ENCODE data around the gene RASGEF1B. TPM values are rescaled to one million over a fixed set of nuclear protein-coding genes. Genes with fewer than 3 reads are reported as not detected.

The RASGEF1B gene
- total RNA-seq, 3 donors from 2014 or later, result 15.1 to 27.7 (median 24.5) TPM

DNA sequence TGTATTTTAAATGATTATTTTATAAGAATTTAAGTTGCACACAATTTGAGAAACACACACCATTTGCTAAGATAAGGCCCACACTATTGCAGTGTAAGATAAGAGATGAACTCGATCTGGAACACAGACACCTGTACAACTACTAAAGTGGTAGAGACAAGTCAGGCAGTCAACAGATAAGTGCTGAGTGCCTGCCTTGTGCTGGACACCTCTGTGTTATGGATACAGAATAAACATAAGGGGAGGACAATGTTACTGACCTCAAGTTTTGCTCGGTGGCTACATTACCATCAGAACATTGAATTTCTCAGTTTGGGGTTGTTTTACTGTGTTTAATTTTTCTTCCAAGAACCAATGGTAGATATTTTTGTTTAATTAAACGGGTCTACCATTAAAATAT is 74.1 kb downstream of the RASGEF1B start:
- no peak for ATAC-seq
- DNase-seq, result no peak
- H3K4me3 Mint-ChIP-seq, result no peak overlapping the region
- no peaks in the 10 kb centered on the region for H3K27me3 Mint-ChIP-seq (ENCODE audit: low read depth)
- no peaks in the 10 kb centered on the region for H3K9me3 Mint-ChIP-seq
- no peaks in the 10 kb centered on the region for H3K4me1 Mint-ChIP-seq (ENCODE audit: low read depth)
- H3K36me3 Mint-ChIP-seq (ENCODE audit: insufficient read depth), result no peaks in the 10 kb centered on the region

DNA sequence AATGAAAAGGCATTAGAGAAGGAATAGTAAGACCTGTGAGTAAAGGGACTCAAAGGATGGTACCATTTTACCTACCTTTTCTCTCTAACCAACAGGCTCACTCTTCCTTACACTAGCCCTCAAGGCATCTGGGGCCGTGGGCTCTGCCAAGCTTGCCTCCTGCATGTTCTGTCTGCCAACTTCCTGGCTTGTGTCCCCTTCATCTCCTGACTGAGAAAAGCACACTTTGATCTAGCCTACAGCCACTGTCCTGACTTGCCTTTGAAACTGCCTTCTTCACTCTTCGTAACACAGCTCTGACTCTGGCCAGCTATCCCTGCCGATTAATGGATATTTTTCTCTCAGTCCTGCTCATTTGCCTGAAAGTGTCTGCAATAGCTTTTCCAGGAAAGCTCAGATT is 76.5 kb downstream of the RASGEF1B start:
- Mint-ChIP-seq H3K4me1 (ENCODE audit: low read depth) (no peaks in the 10 kb centered on the region), H3K36me3 (ENCODE audit: insufficient read depth) (no peaks in the 10 kb centered on the region), H3K27me3 (ENCODE audit: low read depth) (no peaks in the 10 kb centered on the region), H3K9me3 (no peaks in the 10 kb centered on the region), H3K4me3 (no peak overlapping the region)
- DNase-seq, result no peak
- ATAC-seq, result no peak

DNA sequence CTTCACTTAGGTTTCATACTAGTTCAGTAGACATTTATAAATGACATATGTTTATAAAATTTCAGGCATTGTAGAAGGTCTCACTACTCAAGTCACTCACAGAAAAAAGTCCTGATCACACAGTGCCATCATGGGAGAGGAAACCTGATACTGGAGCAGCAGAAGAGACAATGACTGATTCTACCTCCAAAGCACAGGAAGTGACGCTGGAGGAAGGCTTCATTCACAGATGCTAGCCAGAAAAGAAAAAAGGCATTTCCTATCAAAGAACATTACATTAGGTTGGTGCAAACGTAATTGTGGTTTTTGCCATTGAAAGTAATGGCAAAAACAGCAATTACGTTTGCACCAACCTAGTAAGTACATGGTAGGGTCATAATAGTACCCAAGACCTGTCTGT is 79.5 kb downstream of the RASGEF1B start:
- DNase-seq, result no peak
- ATAC-seq, result no peak

DNA sequence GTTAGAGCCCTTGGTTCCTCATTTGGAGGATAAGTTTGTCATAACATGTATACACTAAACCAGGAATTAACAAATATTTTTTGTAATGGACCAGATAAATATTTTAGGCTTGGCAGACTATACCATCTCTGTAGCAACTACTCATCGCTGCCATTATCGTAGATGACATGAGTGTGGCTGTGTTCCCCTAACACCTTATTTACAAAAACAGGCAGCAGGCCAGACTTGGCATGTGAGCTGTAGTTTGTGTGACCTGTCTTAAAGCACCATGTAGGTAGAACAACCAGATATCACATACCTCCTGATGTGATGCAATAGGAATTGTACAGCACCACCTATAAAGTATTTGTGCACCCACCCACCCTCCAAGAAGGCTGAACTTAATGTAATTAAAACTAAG is 82.0 kb downstream of the RASGEF1B start:
- H3K4me3 Mint-ChIP-seq, result no peak overlapping the region
- H3K9me3 Mint-ChIP-seq, result no peaks in the 10 kb centered on the region
- peaks cover 9% of the 10 kb centered on the region for H3K27me3 Mint-ChIP-seq (ENCODE audit: low read depth)
- DNase-seq (no peak), ATAC-seq (no peak)
- H3K36me3 Mint-ChIP-seq (ENCODE audit: insufficient read depth), result no peaks in the 10 kb centered on the region
- no peaks in the 10 kb centered on the region for H3K4me1 Mint-ChIP-seq (ENCODE audit: low read depth)

More for the DNA sequence above, 79.5 kb downstream of the RASGEF1B start:
- H3K27me3 Mint-ChIP-seq (ENCODE audit: low read depth), result peaks cover 2% of the 10 kb centered on the region
- H3K36me3 Mint-ChIP-seq (ENCODE audit: insufficient read depth), result no peaks in the 10 kb centered on the region
- no peaks in the 10 kb centered on the region for H3K9me3 Mint-ChIP-seq
- H3K4me3 Mint-ChIP-seq, result no peak overlapping the region
- H3K4me1 Mint-ChIP-seq (ENCODE audit: low read depth), result no peaks in the 10 kb centered on the region

DNA sequence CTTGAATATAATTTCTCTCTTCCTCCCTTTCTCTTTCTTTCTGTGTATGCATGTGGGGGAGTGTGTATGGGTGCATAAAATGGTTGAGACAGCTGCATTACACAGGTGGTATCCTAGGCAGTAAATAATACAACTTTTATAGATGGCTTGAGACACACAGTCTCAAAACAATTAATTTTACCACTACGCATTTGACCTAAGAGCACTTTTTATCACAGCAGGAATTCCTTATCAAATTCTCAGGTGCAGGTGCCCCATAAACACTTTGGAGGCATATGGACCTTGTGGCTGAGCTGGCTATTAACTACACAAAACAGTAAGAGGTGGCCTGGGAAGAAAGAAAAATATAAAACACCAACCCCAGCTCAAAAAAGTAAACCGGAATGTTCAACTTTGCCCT is 91.3 kb downstream of the RASGEF1B start:
- ATAC-seq, result no peak
- DNase-seq, result no peak
- no peaks in the 10 kb centered on the region for H3K4me1 Mint-ChIP-seq (ENCODE audit: low read depth)
- H3K4me3 Mint-ChIP-seq, result no peak overlapping the region
- H3K36me3 Mint-ChIP-seq (ENCODE audit: insufficient read depth), result no peaks in the 10 kb centered on the region
- peaks cover 38% of the 10 kb centered on the region for H3K27me3 Mint-ChIP-seq (ENCODE audit: low read depth)
- H3K9me3 Mint-ChIP-seq, result no peaks in the 10 kb centered on the region

DNA sequence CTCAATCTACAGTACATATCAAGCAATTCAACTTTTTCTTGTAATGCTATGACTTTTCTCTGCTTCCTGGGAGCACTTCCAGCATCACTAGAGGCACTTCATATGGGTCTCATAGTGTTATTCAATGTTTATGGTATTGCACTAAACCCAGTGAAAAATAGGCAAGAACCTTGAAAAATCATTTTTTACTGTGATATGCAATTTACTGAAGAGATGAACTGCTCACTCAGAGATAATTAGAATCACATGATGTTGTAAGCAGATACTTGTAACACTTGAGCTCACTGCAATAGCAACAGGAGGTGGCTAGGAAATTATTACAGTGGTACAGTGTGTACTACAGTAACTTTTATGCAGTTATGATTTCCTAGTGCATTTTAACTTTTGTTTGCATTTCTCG is 93.3 kb downstream of the RASGEF1B start:
- Mint-ChIP-seq H3K4me1 (ENCODE audit: low read depth) (no peaks in the 10 kb centered on the region), H3K36me3 (ENCODE audit: insufficient read depth) (no peaks in the 10 kb centered on the region), H3K27me3 (ENCODE audit: low read depth) (peaks cover 30% of the 10 kb centered on the region), H3K9me3 (no peaks in the 10 kb centered on the region), H3K4me3 (no peak overlapping the region)
- DNase-seq (no peak), ATAC-seq (no peak)

DNA sequence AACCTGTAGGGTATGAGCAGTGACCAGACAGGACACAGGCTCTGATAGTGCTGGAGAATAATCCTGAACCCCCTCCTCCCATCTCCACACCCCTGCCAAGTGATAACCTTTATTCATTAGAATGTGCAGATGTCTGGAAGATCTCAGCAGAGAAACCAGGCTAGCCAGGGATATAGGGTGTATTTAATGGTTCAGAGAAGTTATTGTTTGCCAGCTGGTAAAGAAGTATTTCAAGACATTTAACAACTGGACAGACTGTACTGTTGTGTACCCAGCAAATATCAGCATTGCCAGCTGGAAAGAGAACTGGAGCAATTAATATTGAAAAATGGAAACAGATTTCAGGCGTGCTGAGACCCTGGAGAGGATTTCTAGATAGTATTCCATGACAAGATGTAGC is 94.5 kb downstream of the RASGEF1B start:
- DNase-seq (no peak), ATAC-seq (no peak)
- no peaks in the 10 kb centered on the region for H3K36me3 Mint-ChIP-seq (ENCODE audit: insufficient read depth)
- no peaks in the 10 kb centered on the region for H3K9me3 Mint-ChIP-seq
- no peak overlapping the region for H3K4me3 Mint-ChIP-seq
- H3K4me1 Mint-ChIP-seq (ENCODE audit: low read depth), result no peaks in the 10 kb centered on the region
- peaks cover 27% of the 10 kb centered on the region for H3K27me3 Mint-ChIP-seq (ENCODE audit: low read depth)

DNA sequence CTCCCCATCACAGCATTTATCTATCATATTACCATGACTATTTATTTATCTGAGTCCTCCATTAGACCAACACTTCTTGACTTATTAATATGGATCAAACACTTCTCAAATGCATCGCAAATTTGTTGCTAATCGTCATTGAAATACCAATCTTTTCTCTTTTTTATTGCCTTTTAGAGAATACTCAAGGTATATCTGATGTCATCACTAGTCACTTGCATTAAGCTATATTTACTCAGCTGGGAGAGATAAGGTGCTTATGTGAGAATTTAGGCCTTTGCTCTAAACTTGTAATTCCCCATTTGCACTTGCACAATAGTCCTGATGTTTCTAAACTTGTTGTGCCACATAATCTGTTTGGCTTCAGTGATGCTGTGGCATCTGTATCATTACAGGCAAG is 95.0 kb downstream of the RASGEF1B start:
- Mint-ChIP-seq H3K4me3 (no peak overlapping the region), H3K27me3 (ENCODE audit: low read depth) (peaks cover 27% of the 10 kb centered on the region), H3K4me1 (ENCODE audit: low read depth) (no peaks in the 10 kb centered on the region), H3K9me3 (no peaks in the 10 kb centered on the region), H3K36me3 (ENCODE audit: insufficient read depth) (no peaks in the 10 kb centered on the region)
- ATAC-seq, result no peak
- no peak for DNase-seq

Data from activated T-cell treated with anti-CD3 and anti-CD28 coated beads, Interleukin-2, amount 50 U/mL, for 4 hours (primary cell).